ENCODE data around the gene ZNF76. TPM values are rescaled to one million over a fixed set of nuclear protein-coding genes. Genes with fewer than 3 reads are reported as not detected.

Gene ZNF76
- total and polyA plus RNA-seq, 9 of the 15 experiments (the other 6 are each of a cell fraction or from before 2014, with no cell fraction given): 1.2 to 17.8 (median 10.7) TPM

- TF ChIP-seq ZNF586 (CRISPR knock-in tag; conservative IDR thresholded peaks at IDR 0.05) (no peak), ZNF143 (CRISPR knock-in tag; IDR thresholded peaks at IDR 0.05) (peak; percentile 38; the same call in 1 of the 2 replicates), ZNF232 (CRISPR knock-in tag; IDR thresholded peaks at IDR 0.05) (0 out of 2 replicates have a peak, but pooled peaks have one; percentile 25), BCLAF1 (IDR thresholded peaks at IDR 0.05; ENCODE audit: borderline replicate concordance in 1 of 2, control insufficient read depth in 1 of 2, low read depth in 2 of 2, low read length in 1 of 2) (no peak), ZNF778 (CRISPR knock-in tag; IDR thresholded peaks at IDR 0.05) (no peak), ZNF124 (CRISPR knock-in tag; IDR thresholded peaks at IDR 0.05) (no peak), HMBOX1 (IDR thresholded peaks at IDR 0.05) (no peak), CREB3 (tag; conservative IDR thresholded peaks at IDR 0.05; ENCODE audit: low read depth) (no peak), ZNF316 (IDR thresholded peaks at IDR 0.05) (no peak), CEBPZ (IDR thresholded peaks at IDR 0.05; ENCODE audit: borderline replicate concordance, low read depth, low read length) (no peak), BACH1 (tag; IDR thresholded peaks at IDR 0.05) (no peak), TEAD1 (CRISPR knock-in tag; IDR thresholded peaks at IDR 0.05) (peak in 1 of 2 experiments; percentile 91; a peak in 1 of 4 replicates), ZNF280A (IDR thresholded peaks at IDR 0.05; ENCODE audit: low read depth, partially characterized antibody) (no peak), ZNF444 (CRISPR knock-in tag; IDR thresholded peaks at IDR 0.05) (no peak), KLF13 (tag; IDR thresholded peaks at IDR 0.05; ENCODE audit: borderline replicate concordance, low read depth) (peak; percentile 34; the same call in 1 of the 2 replicates)
Observed at GRCh38 chr6:35297601-35298481, 38.3 kb downstream of the ZNF76 start, which contains the start of gene DEF6 (continued).

All from K562 (cell line).